Measurements from ENCODE around the gene GNAS.
"Not testable (repeated sequence)": the region's sequence is repeated elsewhere in the genome, so short reads cannot be mapped to it uniquely, and the experiment has no call there.

GRCh38 chr20:58828804-58829203 is 23.7 kb upstream of the GNAS start:
- TF ChIP-seq CTCF (IDR thresholded peaks at IDR 0.05 in 4 of 5, conservative IDR thresholded peaks at IDR 0.05 in 1 of 5); POLR2A (IDR thresholded peaks at IDR 0.05): not testable (repeated sequence)
